NCI-H2227 treated with DMSO at 0.1 percent for 48 hours (cell line): ENCODE measurements around the gene SLC2A13.
"Not testable (repeated sequence)": the region's sequence is repeated elsewhere in the genome, so short reads cannot be mapped to it uniquely, and the experiment has no call there.

ENCODE experiments used
- DNase-seq: peaks from one replicate; lab custom pipeline; 2025; lab: John Stamatoyannopoulos, UW

SLC2A13 gene

DNA sequence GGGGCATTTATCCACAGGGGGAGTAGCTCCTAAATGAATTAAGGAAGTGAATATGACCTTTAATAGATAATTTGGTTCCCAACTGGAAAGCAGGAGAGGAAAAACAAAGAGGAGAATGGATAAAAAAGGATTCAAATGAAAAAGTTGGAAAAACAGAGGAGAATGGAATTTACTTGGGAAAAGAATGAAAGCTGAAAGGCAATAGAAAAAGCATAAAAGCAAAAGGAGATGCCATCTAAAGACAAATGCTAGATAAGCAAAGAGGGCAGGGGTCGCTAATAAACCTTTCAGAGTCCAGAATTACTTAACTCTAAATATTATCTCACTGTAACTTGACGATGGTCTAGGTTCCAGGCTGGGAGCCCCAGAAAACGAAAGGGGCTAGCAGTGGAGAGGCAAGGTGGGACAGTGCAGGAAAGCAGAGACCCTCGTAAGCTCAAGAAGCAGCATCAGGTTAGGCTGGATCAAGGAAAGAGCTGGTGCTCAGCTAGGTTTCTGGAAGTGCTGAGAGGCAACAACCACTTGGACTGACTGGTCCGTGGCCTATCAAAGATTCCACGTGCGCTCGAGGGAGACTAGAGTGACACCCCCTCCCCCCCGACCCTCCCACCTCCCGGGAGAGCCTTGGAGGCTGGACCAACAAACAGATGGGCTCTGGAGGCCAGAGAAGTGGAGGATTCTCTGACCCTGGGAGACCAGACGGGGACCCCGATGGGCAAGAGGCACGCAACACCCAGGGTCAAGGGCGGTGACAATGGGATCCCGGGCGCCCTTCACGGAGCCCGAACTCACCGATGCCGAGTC lies 1.2 kb downstream of the SLC2A13 start:
- no peak for DNase-seq

GRCh38 chr12:40103043-40103442 lies 2.8 kb downstream of the SLC2A13 start:
- DNase-seq = no peak

DNA sequence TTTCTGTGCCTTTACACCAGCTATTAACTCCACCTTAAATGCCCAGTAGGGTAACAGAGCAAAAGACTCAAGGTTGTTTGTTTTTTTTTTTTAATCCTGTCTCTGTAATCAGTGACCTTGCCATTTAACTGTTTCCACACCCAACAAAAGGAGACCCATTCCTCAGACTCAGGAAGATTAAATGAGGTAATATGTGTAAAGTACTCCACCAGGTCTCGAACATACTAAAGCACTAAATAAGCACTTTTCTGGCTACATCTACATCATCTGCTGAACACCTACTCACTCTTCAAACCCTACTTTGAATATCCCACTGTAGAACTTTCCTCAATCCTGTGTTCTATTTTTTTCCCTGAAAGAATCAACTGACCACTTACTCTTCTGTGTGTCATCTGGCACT lies 4.1 kb downstream of the SLC2A13 start:
- DNase-seq = no peak

DNA sequence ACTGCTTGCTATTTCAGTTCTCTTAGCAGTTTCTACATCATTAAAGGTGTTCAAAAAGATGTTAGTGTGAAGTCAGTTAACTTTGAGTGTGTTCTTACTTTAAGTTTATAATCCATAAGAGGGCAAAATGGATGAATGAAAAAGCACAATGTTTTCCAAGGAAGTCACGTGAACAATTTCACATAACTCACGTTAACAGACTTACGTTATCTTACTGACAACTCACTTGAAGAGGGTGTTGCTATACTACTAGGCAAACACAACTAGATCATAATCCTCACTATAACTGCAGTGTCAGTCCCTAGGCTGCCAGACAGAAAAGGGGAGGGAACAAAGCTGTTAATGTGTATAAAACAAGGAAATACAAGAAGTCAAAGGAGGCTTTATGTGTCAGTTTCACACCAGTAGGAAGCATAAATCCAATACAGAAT lies 6.4 kb downstream of the SLC2A13 start:
- no peak for DNase-seq

DNA sequence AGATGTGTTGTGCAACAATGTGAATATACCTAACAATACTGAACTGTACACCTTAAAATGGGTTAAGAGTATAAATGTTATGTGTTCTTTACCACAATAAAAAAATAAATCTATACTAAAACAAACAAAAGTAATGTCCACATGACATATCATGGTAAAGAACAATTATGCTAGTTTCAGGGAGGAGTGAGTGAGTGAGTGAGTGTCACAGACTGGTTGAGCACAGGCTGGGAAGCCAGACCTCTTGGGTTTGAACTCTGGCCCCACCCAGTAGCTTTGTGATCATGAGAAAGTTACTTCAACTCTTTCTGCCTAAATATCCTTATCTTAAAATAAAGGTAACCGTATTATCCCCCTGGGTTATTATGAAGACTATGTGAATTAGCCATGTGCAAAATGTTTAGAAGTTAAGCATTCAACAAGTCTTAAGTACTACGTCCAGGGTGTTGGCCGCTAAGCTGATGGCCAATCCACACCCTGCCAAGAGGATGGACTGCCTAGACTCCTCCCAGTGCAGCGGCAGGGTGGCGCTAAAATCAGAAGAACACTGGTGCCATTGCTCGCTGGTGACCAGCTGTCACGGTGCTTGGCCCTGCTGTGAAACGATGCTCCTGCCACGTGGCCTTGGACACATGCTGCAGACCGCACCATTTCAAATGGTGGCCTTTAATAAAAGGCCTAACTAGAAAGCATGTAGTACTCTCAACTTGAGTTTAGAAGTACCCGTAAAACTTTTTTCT lies 7.3 kb downstream of the SLC2A13 start:
- DNase-seq = no peak

- no peak for DNase-seq
These were observed 12.4 kb downstream of the SLC2A13 start for GRCh38 chr12:40093512-40093911.

- DNase-seq = no peak
These were observed 19.4 kb downstream of the SLC2A13 start for GRCh38 chr12:40086471-40086870.

DNA sequence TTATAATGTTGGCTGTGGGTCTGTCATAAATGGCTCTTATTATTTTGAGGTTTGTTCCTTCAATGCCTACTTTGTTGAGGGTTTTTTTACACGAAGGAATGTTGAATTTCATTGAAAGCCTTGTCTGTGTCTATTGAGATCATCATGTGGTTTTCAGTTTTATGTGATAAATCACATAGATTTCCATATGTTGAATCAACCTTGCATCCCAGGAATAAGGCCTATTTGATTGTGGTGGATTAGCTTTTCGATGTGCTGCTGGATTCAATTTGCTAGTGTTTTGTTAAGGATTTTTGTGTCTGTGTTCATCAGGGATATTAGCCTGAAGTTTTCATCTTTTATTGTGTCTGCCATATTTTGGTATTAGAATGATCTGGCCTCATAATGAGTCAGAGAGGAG lies 27.6 kb downstream of the SLC2A13 start:
- DNase-seq = no peak

- DNase-seq = no peak
These were observed 30.4 kb downstream of the SLC2A13 start for GRCh38 chr12:40075458-40075857.

GRCh38 chr12:40068416-40068815 lies 37.5 kb downstream of the SLC2A13 start:
- DNase-seq = no peak

DNA sequence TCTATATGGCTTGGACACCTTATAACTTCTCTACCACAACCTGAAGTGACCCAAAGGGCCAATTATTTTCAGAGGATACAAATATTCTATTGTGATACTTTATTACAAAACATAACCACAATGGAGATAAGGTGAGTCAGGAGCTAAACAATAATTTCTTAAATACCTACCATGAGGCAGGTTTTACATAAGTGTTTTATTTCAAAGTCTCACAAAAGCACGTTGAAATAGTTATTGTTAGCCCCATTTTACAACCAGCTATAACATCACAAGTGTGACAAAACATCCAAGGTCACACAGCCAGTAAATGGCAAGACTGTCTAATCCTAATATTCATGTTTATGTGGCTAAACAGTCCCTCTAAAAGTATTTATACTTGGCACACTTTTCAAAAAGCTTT lies 40.2 kb downstream of the SLC2A13 start:
- DNase-seq = no peak

DNA sequence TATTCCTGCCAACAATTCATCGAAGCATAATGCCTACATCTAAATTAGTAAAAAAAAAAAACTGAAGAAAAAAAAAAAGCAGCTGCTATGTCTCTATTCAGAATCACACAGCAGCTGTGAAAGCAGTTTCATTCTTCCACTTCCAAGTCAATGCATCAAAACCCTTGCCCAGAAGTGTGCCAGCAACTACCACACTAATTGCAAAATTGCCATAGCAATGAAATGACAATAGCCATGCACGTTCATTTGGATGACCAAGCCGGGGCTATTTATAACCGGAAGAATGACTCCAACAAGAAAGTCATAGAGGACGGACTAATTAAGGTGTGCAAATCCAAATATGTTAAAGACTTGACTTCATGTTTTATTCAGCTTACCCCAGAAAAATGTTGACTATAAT lies 42.5 kb downstream of the SLC2A13 start:
- no peak for DNase-seq

DNA sequence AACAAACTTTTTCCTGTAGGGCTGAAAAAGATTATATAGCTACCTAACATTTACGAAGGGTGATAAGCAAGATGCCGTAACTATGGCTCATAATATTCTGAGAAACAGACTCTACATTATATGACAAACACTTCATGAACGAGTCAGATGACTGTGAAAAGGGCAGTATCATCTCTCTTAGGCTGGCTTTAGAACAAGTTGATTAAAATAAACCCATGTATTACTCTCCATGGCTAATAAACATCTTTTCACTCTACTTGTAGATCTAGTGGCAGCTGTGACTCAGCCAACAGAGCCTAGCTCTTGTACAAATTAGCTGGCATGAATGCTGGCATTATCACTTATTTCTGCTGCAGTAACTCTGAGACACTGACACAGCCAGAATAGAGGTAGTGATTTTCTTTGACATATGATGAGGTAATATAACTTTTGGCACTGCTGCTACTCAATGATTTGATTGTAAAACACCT lies 47.1 kb downstream of the SLC2A13 start:
- no peak for DNase-seq

DNA sequence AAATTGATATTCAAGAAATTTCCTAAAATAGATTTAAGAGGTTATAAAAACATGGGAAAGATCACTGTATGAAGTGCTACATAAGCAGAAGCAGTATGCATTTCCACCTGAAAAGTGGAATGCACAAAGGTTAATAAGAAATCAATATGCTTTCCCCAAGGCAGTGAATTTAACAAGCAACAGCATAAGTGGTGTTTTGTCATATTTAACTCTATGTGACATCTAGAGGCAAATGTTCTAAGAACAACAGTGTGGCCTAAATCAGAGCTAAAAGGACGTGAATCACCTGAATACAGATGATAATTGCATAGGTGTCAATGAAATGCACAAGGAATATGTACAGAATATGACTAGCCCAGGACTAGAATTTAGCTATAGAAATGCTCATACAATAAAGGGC lies 49.5 kb downstream of the SLC2A13 start:
- DNase-seq = peak; percentile 7

- DNase-seq = no peak
These were observed 50.1 kb downstream of the SLC2A13 start for GRCh38 chr12:40055776-40056175.

DNA sequence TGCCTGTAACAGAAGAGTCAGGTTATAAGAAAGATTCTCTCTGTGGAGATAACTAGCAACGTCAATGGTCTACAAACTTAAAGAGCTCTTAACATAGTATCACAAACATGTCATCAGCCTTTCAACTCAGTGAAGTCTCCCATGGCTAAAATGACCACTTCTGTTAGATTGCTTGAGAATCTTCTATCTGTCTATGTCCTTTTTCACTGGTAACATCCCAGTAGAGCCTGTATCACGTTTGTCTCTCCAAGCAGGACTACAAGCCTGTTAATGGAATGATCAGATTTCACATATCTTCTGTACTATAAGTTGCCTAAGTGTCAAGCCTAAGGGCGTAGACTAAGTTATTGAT lies 50.7 kb downstream of the SLC2A13 start:
- DNase-seq = peak; percentile 58

- DNase-seq = peak; percentile 52
These were observed 51.2 kb downstream of the SLC2A13 start for GRCh38 chr12:40054555-40055227.

DNA sequence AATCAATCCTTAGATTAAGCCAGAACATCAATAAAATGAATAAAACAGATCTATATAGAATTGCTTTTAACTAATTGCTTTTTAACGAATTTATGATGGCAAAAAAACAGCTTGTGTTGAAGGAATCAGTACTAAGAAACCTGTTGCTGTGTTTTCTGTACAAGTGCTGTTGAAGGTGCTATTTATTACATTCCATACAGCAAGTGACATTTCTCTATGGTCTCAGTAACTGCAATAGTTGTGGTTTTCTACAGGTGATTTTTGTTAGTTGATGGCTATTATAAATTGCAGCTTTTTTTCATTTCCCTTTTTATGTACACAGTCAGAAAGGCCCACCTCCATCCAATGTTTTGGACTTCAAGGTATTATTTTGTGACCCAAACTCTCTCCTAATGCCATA lies 56.6 kb downstream of the SLC2A13 start:
- no peak for DNase-seq

GRCh38 chr12:40047002-40047401 lies 58.9 kb downstream of the SLC2A13 start:
- not testable (repeated sequence) for DNase-seq

GRCh38 chr12:40045656-40046055 lies 60.2 kb downstream of the SLC2A13 start:
- no peak for DNase-seq

DNA sequence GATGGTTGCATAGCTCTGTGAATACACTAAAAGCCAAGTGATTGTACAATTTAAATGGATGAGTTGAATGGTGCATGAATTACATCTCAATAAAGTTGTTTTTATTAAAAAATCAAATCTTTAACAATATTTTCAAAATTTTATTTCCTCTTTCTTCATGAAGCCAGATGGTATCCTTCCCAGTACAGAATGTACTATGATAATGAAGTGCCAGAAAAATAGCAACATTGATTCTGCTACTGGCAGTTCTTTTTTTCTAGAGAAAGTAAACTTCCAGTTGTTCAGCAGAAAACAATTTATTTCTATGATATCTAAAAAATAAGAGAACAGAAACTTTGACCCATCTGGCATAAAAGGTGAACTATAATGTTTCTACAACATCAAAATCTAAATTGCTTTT lies 61.5 kb downstream of the SLC2A13 start:
- DNase-seq = no peak

GRCh38 chr12:40039598-40039997 lies 66.3 kb downstream of the SLC2A13 start:
- no peak for DNase-seq

DNA sequence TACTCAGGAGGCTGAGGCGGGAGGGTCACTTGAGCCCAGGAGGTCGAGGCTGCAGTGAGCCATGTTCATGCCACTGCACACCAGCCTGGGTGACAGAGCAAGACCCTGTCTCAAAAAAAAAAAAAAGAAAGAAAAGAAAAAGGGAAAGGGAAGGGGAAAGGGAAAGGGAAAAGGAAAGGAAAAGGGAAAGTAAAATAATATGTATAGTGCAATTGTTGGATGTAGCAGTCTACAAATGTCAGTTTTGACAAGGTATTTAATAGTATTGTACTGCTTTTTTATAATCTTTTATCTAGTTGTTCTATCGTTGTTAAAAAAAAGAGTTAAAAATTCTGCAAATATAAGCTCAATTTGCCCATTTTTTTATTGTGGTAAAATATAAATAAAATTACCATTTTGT lies 67.3 kb downstream of the SLC2A13 start:
- DNase-seq = no peak
